Measurements from ENCODE around the gene XPO1. TPM values are rescaled to one million over a fixed set of nuclear protein-coding genes. Genes with fewer than 3 reads are reported as not detected.

The XPO1 gene
- total and polyA plus RNA-seq, 2 of the 4 experiments (the other 2 are of a cell fraction) = 78.5 to 104 TPM

DNA sequence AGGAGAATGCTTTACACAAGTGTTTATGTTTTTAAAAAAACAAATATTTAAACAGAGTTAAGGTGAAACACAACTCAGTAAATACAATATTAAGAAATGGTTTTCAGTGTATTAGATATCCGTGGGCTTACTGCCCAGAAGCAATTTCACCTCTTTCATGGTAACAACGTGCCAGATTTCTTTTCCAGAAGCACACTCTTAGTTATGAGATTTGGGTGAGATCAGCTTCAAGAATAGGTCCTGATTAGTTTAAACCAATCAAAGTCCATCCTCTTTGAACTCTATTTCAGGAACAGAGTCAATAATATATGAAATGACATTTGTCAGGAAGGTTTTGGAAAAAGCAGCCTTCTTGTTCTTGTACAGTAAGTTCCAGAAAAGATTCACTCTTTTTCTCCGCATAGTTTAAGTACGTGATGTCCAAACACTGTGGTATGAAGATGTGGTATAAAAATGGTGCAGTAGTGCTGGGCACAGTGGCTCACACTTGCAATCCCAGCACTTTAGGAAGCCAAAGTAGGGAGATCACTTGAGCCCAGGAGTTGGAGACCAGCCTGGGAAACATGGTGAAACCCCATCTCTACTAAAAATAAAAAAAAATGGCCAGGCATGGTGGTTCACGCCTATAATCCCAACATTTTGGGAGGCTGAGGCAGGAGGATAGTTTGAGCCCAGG, 81.9 kb downstream of the XPO1 start:
- H4K91ac ChIP-seq (ENCODE audit: insufficient read depth, low read depth, low read length) = no peak overlapping the region
- H3K4ac ChIP-seq (ENCODE audit: low read depth, low read length) = no peak overlapping the region
- in situ Hi-C loops (cut with MboI; ENCODE audit: low sequenced_read_pairs) (no loop called here), dilution Hi-C loops (cut with HindIII; ENCODE audit: low sequenced_read_pairs, unreplicated experiment) (no loop called here), intact Hi-C loops (cut with micrococcal nuclease) (no loop called here)
- no peak overlapping the region for H3K18ac ChIP-seq (ENCODE audit: low read depth, low read length)
- peaks cover 14 to 61% of the 10 kb centered on the region in 2 experiments; a peak in 3 of 4 replicates for H3K79me1 ChIP-seq (ENCODE audit: low read depth in 1 of 2, low read length in 2 of 2)
- DNase-seq (no peak), ATAC-seq (ENCODE audit: low read depth) (no peak)
- peaks cover 3% of the 10 kb centered on the region; the same call in 1 of the 2 replicates for H3K36me3 ChIP-seq (ENCODE audit: control insufficient read depth, insufficient read depth, low read length)
- WGBS, 2 experiments (ENCODE audit: extremely low coverage in 2 of 2, insufficient read length in 1 of 2) = no CpG with 5 or more reads among the region's 5 CpGs
- peaks cover 3% of the 10 kb centered on the region; the same call in 1 of the 2 replicates for H3K4me1 ChIP-seq (ENCODE audit: control insufficient read depth, insufficient read depth, low read length)
- H4K20me1 ChIP-seq (ENCODE audit: insufficient read depth, low read length) = peaks cover 65% of the 10 kb centered on the region
- H3K14ac ChIP-seq (replicated peaks; ENCODE audit: low read depth, low read length) = no peak overlapping the region
- H2BK15ac ChIP-seq (ENCODE audit: low read depth, low read length) = no peak overlapping the region
- BruUV-seq (replicated peaks) = no TSS peak
- no peak overlapping the region for H2AK9ac ChIP-seq (replicated peaks; ENCODE audit: low read depth, low read length, poor library complexity)
- H4K5ac ChIP-seq (ENCODE audit: low read depth, low read length) = no peak overlapping the region
- no peak overlapping the region for H2AK5ac ChIP-seq (ENCODE audit: low read depth, low read length)
- no peak overlapping the region for H3K56ac ChIP-seq (ENCODE audit: extremely low read depth, insufficient read depth, low read length)
- no peak overlapping the region for H2BK20ac ChIP-seq (ENCODE audit: low read depth, low read length)
- H3K4me2 ChIP-seq (ENCODE audit: low read depth, low read length) = no peak overlapping the region
- no peak overlapping the region for H2BK120ac ChIP-seq (ENCODE audit: low read depth, low read length)
- no peaks in the 10 kb centered on the region for H3K9me1 ChIP-seq (ENCODE audit: insufficient read depth, low read length)
- no peak for TF ChIP-seq RFX5 (IDR thresholded peaks at IDR 0.05; ENCODE audit: low read depth, low read length)
- no peak for TF ChIP-seq MXI1 (IDR thresholded peaks at IDR 0.05; ENCODE audit: borderline replicate concordance, low read depth, low read length)
- no peak for TF ChIP-seq POLR2A (IDR thresholded peaks at IDR 0.05; ENCODE audit: low read depth, low read length)
- no peak for TF ChIP-seq SMC3 (IDR thresholded peaks at IDR 0.05; ENCODE audit: low read depth, low read length)
- no peak for TF ChIP-seq MAZ (IDR thresholded peaks at IDR 0.05; ENCODE audit: borderline replicate concordance, low read depth, low read length)
- no peak for TF ChIP-seq MAFK (IDR thresholded peaks at IDR 0.05; ENCODE audit: low read depth, low read length)
- TF ChIP-seq RAD21 (IDR thresholded peaks at IDR 0.05; ENCODE audit: low read length) = no peak
- no peak for TF ChIP-seq CHD1 (IDR thresholded peaks at IDR 0.05; ENCODE audit: low read depth, low read length)
- no peak for TF ChIP-seq CEBPB (IDR thresholded peaks at IDR 0.05; ENCODE audit: low read depth, low read length)
- TF ChIP-seq, protein P1, sequence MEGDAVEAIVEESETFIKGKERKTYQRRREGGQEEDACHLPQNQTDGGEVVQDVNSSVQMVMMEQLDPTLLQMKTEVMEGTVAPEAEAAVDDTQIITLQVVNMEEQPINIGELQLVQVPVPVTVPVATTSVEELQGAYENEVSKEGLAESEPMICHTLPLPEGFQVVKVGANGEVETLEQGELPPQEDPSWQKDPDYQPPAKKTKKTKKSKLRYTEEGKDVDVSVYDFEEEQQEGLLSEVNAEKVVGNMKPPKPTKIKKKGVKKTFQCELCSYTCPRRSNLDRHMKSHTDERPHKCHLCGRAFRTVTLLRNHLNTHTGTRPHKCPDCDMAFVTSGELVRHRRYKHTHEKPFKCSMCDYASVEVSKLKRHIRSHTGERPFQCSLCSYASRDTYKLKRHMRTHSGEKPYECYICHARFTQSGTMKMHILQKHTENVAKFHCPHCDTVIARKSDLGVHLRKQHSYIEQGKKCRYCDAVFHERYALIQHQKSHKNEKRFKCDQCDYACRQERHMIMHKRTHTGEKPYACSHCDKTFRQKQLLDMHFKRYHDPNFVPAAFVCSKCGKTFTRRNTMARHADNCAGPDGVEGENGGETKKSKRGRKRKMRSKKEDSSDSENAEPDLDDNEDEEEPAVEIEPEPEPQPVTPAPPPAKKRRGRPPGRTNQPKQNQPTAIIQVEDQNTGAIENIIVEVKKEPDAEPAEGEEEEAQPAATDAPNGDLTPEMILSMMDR (conservative IDR thresholded peaks at IDR 0.05; ENCODE audit: low read depth, low read length) = no peak
- TF ChIP-seq, protein P2, sequence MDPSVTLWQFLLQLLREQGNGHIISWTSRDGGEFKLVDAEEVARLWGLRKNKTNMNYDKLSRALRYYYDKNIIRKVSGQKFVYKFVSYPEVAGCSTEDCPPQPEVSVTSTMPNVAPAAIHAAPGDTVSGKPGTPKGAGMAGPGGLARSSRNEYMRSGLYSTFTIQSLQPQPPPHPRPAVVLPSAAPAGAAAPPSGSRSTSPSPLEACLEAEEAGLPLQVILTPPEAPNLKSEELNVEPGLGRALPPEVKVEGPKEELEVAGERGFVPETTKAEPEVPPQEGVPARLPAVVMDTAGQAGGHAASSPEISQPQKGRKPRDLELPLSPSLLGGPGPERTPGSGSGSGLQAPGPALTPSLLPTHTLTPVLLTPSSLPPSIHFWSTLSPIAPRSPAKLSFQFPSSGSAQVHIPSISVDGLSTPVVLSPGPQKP (IDR thresholded peaks at IDR 0.05; ENCODE audit: borderline replicate concordance, low read depth, low read length) = no peak
- no peak for TF ChIP-seq FOS (IDR thresholded peaks at IDR 0.05; ENCODE audit: low read depth, low read length)
- no peak for TF ChIP-seq BHLHE40 (IDR thresholded peaks at IDR 0.05; ENCODE audit: low read depth, low read length)
- TF ChIP-seq, protein P3, sequence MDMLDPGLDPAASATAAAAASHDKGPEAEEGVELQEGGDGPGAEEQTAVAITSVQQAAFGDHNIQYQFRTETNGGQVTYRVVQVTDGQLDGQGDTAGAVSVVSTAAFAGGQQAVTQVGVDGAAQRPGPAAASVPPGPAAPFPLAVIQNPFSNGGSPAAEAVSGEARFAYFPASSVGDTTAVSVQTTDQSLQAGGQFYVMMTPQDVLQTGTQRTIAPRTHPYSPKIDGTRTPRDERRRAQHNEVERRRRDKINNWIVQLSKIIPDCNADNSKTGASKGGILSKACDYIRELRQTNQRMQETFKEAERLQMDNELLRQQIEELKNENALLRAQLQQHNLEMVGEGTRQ (IDR thresholded peaks at IDR 0.05; ENCODE audit: low read depth, low read length) = no peak
- TF ChIP-seq NFE2L2 (IDR thresholded peaks at IDR 0.05; ENCODE audit: low read depth, low read length) = no peak
- no peak for TF ChIP-seq RCOR1 (IDR thresholded peaks at IDR 0.05; ENCODE audit: insufficient replicate concordance, low read length)
- no peaks in the 10 kb centered on the region for H3K27me3 ChIP-seq (ENCODE audit: control insufficient read depth, insufficient read depth, low read length)
- H2BK5ac ChIP-seq (ENCODE audit: low read depth, low read length, poor library complexity, severe bottlenecking) = no peak overlapping the region
- ChIA-PET CTCF (no interaction called here), POLR2A (ENCODE audit: unreplicated experiment) (no interaction called here)
- H3K27ac ChIP-seq (ENCODE audit: insufficient read depth, low read length) = no peak overlapping the region
- no peak overlapping the region for H3K4me3 ChIP-seq (ENCODE audit: insufficient read depth, low read depth, low read length)
- H3K9me3 ChIP-seq (ENCODE audit: control insufficient read depth, insufficient read depth, low read length) = no peaks in the 10 kb centered on the region
- H3K9ac ChIP-seq (ENCODE audit: low read depth, low read length) = no peak overlapping the region
- no peak overlapping the region for H3K23ac ChIP-seq (ENCODE audit: low read depth, low read length)
- H4K8ac ChIP-seq (ENCODE audit: low read depth in 2 of 2, low read length in 2 of 2) = no peak overlapping the region
- H2AFZ ChIP-seq (replicated peaks; ENCODE audit: low read length, poor library complexity) = no peak overlapping the region
